Measurements from ENCODE around the gene MOCS3.
A peak's percentile ranks its signal among the peaks of the same experiment; 100 is the strongest.

The MOCS3 gene

DNA sequence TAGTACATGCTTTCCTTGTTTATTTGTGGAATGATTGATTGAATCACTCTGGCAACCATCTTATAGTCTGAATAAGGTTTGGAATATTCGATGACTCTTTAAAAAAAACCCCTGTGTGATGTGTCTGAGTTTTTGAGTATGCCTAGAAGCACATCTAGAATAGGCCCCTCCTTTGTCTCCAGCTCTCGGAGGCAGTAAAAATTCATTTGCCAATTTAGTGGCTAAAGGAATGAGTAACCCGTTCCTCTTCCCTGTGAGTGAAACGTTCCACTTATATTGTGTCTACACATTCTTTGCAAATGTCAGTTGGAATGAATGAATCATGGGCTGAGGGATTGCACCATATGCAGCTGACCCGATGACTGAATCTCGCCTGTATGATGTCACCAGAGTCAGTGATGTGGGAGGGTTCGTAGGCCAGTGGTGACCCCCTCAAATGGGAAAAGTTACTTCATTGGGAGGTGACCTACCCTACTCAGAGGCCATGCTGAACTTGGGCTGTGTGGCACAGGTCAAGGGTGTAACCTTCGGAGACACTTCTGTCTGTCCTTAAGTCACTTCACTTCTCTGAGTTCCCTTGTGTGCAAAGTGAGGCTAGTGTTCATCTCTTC, 21.6 kb downstream of the MOCS3 start:
- in situ Hi-C loops (cut with HindIII; ENCODE audit: low sequenced_read_pairs) = no loop called here
- peak; percentile 99 for DNase-seq (ENCODE audit: low read depth, low spot score)
- H3K4me3 ChIP-seq (ENCODE audit: low read depth, low read length) = no peak overlapping the region
- TF ChIP-seq, protein P1, sequence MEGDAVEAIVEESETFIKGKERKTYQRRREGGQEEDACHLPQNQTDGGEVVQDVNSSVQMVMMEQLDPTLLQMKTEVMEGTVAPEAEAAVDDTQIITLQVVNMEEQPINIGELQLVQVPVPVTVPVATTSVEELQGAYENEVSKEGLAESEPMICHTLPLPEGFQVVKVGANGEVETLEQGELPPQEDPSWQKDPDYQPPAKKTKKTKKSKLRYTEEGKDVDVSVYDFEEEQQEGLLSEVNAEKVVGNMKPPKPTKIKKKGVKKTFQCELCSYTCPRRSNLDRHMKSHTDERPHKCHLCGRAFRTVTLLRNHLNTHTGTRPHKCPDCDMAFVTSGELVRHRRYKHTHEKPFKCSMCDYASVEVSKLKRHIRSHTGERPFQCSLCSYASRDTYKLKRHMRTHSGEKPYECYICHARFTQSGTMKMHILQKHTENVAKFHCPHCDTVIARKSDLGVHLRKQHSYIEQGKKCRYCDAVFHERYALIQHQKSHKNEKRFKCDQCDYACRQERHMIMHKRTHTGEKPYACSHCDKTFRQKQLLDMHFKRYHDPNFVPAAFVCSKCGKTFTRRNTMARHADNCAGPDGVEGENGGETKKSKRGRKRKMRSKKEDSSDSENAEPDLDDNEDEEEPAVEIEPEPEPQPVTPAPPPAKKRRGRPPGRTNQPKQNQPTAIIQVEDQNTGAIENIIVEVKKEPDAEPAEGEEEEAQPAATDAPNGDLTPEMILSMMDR (IDR thresholded peaks at IDR 0.05; ENCODE audit: low read depth, low read length) = no peak

DNA sequence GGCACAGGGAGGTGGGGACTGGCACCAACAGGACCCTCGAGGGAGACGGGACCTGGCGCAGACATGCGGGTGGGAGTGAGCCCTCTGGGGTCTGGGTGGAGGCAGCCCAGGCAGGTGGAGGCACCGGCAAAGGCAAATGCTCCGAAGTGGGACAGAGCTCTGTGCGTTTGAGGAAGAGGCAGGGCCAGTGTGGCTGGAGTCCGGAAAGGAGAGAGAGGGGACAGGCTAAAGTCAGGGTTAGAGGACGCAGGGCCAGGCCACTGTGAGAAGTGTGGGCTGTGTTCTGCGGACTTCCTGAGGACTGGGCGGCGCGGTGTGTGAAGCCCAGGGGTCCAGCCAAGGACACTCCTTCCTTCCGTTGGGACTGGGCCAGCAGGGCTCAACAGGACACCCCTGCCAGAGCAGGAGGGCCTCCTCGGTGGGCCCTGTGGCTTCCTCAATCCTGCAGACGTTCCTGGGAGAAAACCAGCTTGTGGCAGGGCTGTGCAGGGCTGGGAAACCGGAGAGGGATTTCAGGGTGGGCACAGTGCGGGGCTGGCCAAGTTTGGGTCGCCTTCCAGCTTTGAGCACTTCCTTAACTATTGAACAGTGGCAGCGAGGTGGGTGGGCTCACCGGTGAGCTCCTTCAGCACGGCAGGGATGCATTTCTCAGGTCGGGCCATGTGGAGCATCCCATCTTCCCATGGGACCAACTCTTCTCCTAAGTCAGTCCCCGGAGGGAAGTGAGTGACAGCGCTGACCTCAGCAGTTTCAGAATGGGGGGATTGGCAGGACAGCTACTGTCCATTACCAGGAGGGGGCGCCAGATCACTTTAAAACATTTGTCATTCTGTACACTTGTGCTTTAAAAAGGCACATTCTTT, 22.5 kb downstream of the MOCS3 start:
- in situ Hi-C loops (cut with HindIII; ENCODE audit: low sequenced_read_pairs) = no loop called here
- DNase-seq (ENCODE audit: low read depth, low spot score) = peak; percentile 78
- TF ChIP-seq, protein P1 (IDR thresholded peaks at IDR 0.05; ENCODE audit: low read depth, low read length) = peak; percentile 82
- H3K4me3 ChIP-seq (ENCODE audit: low read depth, low read length) = no peak overlapping the region

DNA sequence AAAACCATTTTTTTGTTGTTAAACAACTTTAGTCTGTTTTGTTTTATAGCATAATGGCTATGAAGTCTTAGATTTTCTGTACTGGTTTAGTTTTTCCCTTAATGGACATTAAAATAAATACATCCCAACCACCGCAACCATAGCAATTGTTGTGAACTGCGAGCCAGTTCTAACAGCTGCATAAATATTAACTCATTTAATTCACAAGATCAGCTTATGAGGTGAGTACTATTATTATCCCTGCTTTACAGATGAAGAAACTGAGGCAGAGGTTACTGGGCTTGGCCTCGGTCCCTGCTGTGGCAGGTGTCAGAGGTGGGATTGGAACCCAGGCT, 23.1 kb downstream of the MOCS3 start:
- in situ Hi-C loops (cut with HindIII; ENCODE audit: low sequenced_read_pairs) = no loop called here
- no peak for DNase-seq (ENCODE audit: low read depth, low spot score)
- no peak overlapping the region for H3K4me3 ChIP-seq (ENCODE audit: low read depth, low read length)
- TF ChIP-seq, protein P1 (IDR thresholded peaks at IDR 0.05; ENCODE audit: low read depth, low read length) = no peak

DNA sequence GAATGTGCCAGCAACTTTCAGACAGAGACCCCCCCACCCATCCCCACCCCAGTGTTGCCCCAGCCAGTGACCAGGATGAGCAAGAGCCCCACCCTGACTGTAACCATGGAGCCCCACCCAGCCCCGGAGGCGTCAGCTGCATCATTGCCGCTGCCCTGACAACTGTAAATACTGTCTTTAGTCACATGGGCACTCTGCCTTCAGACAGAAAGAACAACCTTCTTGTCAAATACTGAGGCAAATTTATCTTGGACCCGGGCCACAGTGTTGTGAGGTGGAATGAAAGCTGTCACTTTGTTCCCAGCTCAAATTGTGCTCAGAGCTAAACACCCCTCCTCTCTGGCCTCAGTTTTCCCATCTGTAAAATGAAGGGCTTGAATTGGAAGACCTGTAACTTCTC, 23.7 kb downstream of the MOCS3 start:
- peak; percentile 78 for DNase-seq (ENCODE audit: low read depth, low spot score)
- TF ChIP-seq, protein P1 (IDR thresholded peaks at IDR 0.05; ENCODE audit: low read depth, low read length) = no peak
- H3K4me3 ChIP-seq (ENCODE audit: low read depth, low read length) = no peak overlapping the region
- in situ Hi-C loops (cut with HindIII; ENCODE audit: low sequenced_read_pairs) = no loop called here

DNA sequence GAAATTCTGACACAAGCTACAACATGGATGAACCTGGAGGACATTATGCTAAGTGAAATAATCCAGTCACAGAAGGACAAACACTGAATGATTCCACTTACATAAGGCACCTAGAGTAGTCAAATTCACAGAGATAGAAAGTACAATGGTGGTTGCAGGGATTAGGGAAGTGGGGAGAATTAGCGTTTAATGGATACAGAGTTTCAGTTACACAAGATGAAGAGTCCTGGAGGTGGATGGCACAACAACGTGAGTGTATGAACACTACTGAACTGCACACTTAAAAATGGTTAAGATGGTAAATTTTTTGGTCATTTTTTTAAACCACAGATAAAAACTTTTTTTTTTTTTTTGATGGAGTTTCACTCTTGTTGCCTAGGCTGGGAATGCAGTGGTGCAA, 24.7 kb downstream of the MOCS3 start:
- TF ChIP-seq, protein P1 (IDR thresholded peaks at IDR 0.05; ENCODE audit: low read depth, low read length) = no peak
- in situ Hi-C loops (cut with HindIII; ENCODE audit: low sequenced_read_pairs) = no loop called here
- DNase-seq (ENCODE audit: low read depth, low spot score) = no peak
- no peak overlapping the region for H3K4me3 ChIP-seq (ENCODE audit: low read depth, low read length)

DNA sequence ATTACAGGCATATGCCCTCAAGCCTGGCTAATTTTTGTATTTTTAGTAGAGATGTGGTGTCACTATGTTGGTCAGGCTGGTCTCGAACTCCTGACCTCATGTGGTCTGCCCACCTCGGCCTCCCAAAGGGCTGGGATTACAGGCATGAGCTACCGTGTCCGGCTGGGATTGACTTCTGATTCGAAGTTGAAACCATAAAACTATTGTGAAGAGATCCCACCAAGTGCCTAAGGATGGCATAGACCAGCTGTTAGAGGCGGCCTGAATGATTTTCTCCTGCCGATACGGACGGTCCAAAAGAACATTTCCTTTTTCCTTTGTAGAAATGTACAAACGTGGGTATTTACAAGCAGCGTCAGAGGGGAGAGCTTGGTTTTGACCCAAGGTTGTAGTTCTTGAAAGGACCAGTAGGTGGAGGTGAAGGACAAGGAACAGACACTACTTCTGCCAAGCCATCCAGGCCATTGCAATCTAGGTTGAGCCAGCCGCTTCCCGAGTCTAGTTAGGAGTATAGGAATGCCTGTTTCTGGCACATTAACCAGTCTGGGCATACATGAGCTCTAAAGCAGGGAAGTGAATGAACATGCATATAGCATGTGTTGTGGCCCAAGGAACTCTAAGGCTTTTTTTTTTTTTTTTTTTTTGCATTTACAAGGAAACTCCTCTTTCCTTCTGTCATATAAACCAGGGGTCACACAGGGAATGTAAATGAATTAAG, 29.0 kb downstream of the MOCS3 start:
- DNase-seq (ENCODE audit: low read depth, low spot score) = peak; percentile 89
- no peak overlapping the region for H3K4me3 ChIP-seq (ENCODE audit: low read depth, low read length)
- in situ Hi-C loops (cut with HindIII; ENCODE audit: low sequenced_read_pairs) = no loop called here
- TF ChIP-seq, protein P1 (IDR thresholded peaks at IDR 0.05; ENCODE audit: low read depth, low read length) = peak; percentile 83

Measured in astrocyte of the spinal cord (primary cell).